Vagina (tissue), 2 donors: ENCODE data around the gene CCNY.

Experiments
- POLR2A ChIP-seq, 2 donors: fragments of 450-650 bp; IDR thresholded peaks; one replicate each; pipeline ENCODE4 v1.6.1; 2017; ENCODE audit warnings: antibody characterized with exemption in 2 of 2, mild to moderate bottlenecking in 2 of 2, moderate library complexity in 2 of 2
- POLR2AphosphoS5 ChIP-seq, 2 donors: sonication (generic); formaldehyde crosslinking; IDR thresholded peaks; one replicate each; pipeline ENCODE4 v1.9.0; 2017; ENCODE audit warnings: antibody characterized with exemption in 2 of 2, mild to moderate bottlenecking in 2 of 2, low read depth in 1 of 2; ENCODE audit not compliant: insufficient read depth in 1 of 2
- TF ChIP-seq, protein P1 (sequence below), 3 experiments: fragments of 450-650 bp in 2 of 3; fragments of 200-600 bp in 1 of 3; sonication (generic) in 1 of 3; IDR thresholded peaks; one replicate each; pipeline ENCODE4 v1.5.1; 2017 to 2019; ENCODE audit warnings: antibody characterized with exemption in 3 of 3, mild to moderate bottlenecking in 2 of 3, moderate library complexity in 2 of 3

GRCh38 chr10:35294506-35294905, 41.8 kb upstream of the CCNY start:
- no peak for TF ChIP-seq POLR2AphosphoS5 (IDR thresholded peaks at IDR 0.05; ENCODE audit: insufficient read depth in 1 of 2, low read depth in 1 of 2)
- TF ChIP-seq, protein P1, sequence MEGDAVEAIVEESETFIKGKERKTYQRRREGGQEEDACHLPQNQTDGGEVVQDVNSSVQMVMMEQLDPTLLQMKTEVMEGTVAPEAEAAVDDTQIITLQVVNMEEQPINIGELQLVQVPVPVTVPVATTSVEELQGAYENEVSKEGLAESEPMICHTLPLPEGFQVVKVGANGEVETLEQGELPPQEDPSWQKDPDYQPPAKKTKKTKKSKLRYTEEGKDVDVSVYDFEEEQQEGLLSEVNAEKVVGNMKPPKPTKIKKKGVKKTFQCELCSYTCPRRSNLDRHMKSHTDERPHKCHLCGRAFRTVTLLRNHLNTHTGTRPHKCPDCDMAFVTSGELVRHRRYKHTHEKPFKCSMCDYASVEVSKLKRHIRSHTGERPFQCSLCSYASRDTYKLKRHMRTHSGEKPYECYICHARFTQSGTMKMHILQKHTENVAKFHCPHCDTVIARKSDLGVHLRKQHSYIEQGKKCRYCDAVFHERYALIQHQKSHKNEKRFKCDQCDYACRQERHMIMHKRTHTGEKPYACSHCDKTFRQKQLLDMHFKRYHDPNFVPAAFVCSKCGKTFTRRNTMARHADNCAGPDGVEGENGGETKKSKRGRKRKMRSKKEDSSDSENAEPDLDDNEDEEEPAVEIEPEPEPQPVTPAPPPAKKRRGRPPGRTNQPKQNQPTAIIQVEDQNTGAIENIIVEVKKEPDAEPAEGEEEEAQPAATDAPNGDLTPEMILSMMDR (IDR thresholded peaks at IDR 0.05) = no peak
- no peak for TF ChIP-seq POLR2A (IDR thresholded peaks at IDR 0.05)
